Activated naive CD8-positive, alpha-beta T cell treated with anti-CD3 and anti-CD28 coated beads, Interleukin-2, amount 50 U/mL, for 24 hours (primary cell): ENCODE data around the gene SCN2B.
A peak's percentile ranks its signal among the peaks of the same experiment; 100 is the strongest.

Experiments
- ATAC-seq: fragments of 150-1000 bp; cut with Tn5 transposase; one replicate; pipeline ENCODE4 v1.10.0; 2021
- DNase-seq: peaks from one replicate; pipeline ENCODE4 v3.0.0; 2021
- H3K27ac Mint-ChIP-seq: one replicate; pipeline ENCODE4 v1.8.0; 2021; ENCODE audit warnings: mild to moderate bottlenecking, mixed read lengths
- H3K27me3 Mint-ChIP-seq: one replicate; pipeline ENCODE4 v1.8.0; 2021; ENCODE audit warnings: mixed read lengths
- H3K36me3 Mint-ChIP-seq: one replicate; pipeline ENCODE4 v1.8.0; 2021; ENCODE audit warnings: low read depth, mixed read lengths
- H3K4me1 Mint-ChIP-seq: one replicate; pipeline ENCODE4 v1.8.0; 2021; ENCODE audit warnings: mixed read lengths
- H3K4me3 Mint-ChIP-seq: one replicate; pipeline ENCODE4 v1.8.0; 2021; ENCODE audit warnings: mild to moderate bottlenecking, moderate library complexity, mixed read lengths
- H3K9me3 Mint-ChIP-seq: one replicate; pipeline ENCODE4 v1.8.0; 2021; ENCODE audit warnings: mixed read lengths

Gene SCN2B

GRCh38 chr11:118145285-118146227, 30.9 kb downstream of the SCN2B start:
- ATAC-seq (peak; percentile 98), DNase-seq (peak; percentile 96)
- peak overlapping the region; percentile 79 for H3K4me3 Mint-ChIP-seq
- peaks cover 4% of the 10 kb centered on the region for H3K4me1 Mint-ChIP-seq
- no peaks in the 10 kb centered on the region for H3K36me3 Mint-ChIP-seq
- H3K27me3 Mint-ChIP-seq, result peaks cover 60% of the 10 kb centered on the region
- H3K27ac Mint-ChIP-seq, result no peak overlapping the region
- no peaks in the 10 kb centered on the region for H3K9me3 Mint-ChIP-seq

DNA sequence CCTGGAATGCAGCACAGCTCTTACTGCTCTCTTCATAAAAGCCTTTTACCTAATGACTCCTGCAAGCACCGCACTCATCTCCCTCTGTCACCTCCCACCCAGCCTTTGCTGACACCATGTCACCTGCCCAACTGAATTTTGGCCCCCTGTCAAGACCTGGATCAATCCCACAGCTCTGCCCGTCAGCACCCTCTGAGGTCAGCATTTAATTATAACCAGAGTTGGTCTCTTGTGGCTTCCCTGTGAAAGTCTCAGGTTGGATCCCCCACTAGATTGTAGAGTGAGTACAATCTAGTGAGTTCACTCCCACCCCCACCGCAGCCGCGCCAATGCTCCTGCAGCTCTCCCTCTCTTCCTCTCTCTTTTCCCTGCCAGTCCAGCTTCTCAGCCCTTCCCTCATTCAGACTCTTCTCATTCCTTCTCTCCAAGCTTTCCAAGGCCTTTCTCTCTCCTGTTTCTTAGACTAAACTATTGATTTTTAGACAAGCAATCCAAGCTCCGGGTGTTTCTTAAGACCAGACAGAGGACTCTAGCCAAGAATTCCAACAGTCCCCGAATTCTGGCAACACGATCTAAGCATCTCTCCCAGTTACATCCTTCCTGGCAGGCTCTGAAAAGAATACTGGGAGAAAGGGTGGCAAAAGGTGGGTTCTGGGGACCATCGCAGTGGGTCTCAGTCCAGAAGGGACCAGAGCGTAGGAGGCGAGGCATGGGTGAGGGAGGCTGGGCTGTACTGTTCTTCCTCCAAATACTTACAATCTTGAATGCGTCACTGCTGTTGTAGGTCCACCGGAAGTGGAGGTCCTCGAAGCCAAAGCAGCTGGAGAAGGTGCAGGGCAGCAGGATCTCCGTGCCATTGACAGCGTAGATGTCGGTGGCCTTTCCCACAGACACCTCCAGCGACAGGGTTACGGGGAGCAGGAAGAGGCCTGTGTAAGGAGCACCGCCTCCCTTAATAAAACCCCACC, 31.9 kb downstream of the SCN2B start:
- ATAC-seq (no peak), DNase-seq (no peak)
- Mint-ChIP-seq H3K36me3 (no peaks in the 10 kb centered on the region), H3K4me3 (no peak overlapping the region), H3K9me3 (no peaks in the 10 kb centered on the region), H3K27me3 (peaks cover 58% of the 10 kb centered on the region), H3K4me1 (peaks cover 4% of the 10 kb centered on the region), H3K27ac (no peak overlapping the region)

DNA sequence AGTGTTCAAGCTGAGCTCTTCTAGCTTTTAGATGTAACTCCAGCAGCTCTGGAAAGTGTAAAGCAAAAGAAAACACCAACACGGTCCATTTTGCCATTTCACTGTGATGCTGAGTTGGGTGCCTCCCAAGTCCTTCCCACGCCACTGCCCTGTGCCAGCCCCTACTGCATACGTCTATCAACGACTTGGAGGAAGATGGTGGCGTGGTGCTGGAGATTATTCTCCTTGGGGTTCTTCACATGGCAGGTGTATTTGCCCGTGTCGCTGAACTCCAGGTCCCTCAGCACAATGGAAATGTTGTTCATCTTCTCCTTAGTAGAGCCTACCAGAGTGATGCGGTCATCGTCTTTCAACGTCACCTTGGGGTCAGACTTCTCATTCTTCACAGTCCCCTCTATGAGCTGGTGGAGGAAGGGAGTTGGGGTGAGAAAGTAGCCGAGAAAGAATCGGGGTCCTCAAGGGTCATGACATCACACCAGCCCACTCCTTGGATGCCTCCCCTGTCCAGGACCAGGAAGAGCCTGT, 32.7 kb downstream of the SCN2B start:
- no peak overlapping the region for H3K27ac Mint-ChIP-seq
- H3K36me3 Mint-ChIP-seq, result no peaks in the 10 kb centered on the region
- ATAC-seq (no peak), DNase-seq (no peak)
- peaks cover 4% of the 10 kb centered on the region for H3K4me1 Mint-ChIP-seq
- H3K9me3 Mint-ChIP-seq, result no peaks in the 10 kb centered on the region
- no peak overlapping the region for H3K4me3 Mint-ChIP-seq
- peaks cover 61% of the 10 kb centered on the region for H3K27me3 Mint-ChIP-seq

GRCh38 chr11:118142809-118143208, 33.6 kb downstream of the SCN2B start:
- Mint-ChIP-seq H3K36me3 (no peaks in the 10 kb centered on the region), H3K4me1 (peaks cover 4% of the 10 kb centered on the region), H3K27ac (no peak overlapping the region), H3K4me3 (no peak overlapping the region), H3K9me3 (no peaks in the 10 kb centered on the region), H3K27me3 (peaks cover 58% of the 10 kb centered on the region)
- DNase-seq (no peak), ATAC-seq (no peak)

GRCh38 chr11:118142081-118142480, 34.4 kb downstream of the SCN2B start:
- H3K27ac Mint-ChIP-seq, result no peak overlapping the region
- ATAC-seq, result no peak
- no peak overlapping the region for H3K4me3 Mint-ChIP-seq
- peaks cover 4% of the 10 kb centered on the region for H3K4me1 Mint-ChIP-seq
- H3K27me3 Mint-ChIP-seq, result peaks cover 51% of the 10 kb centered on the region
- no peak for DNase-seq
- no peaks in the 10 kb centered on the region for H3K36me3 Mint-ChIP-seq
- no peaks in the 10 kb centered on the region for H3K9me3 Mint-ChIP-seq

DNA sequence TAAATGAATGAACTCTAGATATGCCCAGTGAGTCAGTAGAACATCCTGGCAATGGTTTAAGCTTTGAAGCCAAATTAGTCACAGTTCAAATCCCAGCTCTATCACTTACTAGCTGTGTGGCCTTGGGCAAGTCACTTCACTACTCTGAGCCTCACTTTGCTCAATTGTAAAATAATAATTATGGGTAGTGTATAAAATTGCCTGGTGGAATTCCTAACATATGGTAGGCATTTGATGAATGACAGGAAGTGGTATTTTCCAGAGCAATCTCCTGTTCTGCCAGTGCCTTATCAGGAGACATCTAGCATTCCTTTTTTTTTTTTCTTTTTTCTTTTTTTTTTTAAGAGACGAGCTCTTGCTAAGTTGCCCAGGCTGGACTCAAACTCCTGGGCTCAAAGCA, 36.9 kb downstream of the SCN2B start:
- Mint-ChIP-seq H3K27ac (no peak overlapping the region), H3K4me3 (no peak overlapping the region), H3K4me1 (no peaks in the 10 kb centered on the region), H3K9me3 (no peaks in the 10 kb centered on the region), H3K27me3 (peaks cover 47% of the 10 kb centered on the region), H3K36me3 (no peaks in the 10 kb centered on the region)
- ATAC-seq (no peak), DNase-seq (no peak)

DNA sequence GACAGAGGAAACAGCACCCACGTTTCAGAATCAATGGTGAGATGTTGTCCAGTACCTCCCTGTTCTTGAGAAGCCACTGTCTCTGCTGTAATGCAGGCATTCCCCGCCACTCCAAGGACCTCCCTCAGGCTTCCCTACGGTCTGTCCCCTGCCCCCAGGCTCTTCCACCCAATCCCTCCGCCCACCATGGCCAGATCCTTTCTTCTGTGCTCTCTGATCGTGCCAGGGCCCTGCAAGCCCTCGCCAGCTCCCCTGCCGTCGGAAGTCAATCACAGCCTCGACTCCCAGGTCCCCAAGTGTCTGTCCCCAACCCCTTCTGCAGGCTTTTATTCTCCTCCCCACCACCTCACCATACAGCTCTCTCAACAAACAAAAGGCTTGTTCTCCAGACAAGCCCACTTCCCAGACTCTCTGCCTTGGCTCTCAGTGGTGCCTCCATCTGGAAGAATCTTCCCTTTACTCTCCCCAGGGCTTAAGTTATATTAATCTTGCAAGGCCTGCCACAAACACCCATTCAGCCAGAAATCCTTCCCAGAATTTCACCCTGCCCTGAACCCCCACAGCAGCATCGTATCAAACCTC, 37.5 kb downstream of the SCN2B start:
- DNase-seq (no peak), ATAC-seq (no peak)
- Mint-ChIP-seq H3K27me3 (peaks cover 43% of the 10 kb centered on the region), H3K4me1 (no peaks in the 10 kb centered on the region), H3K36me3 (no peaks in the 10 kb centered on the region), H3K4me3 (no peak overlapping the region), H3K27ac (no peak overlapping the region), H3K9me3 (no peaks in the 10 kb centered on the region)

DNA sequence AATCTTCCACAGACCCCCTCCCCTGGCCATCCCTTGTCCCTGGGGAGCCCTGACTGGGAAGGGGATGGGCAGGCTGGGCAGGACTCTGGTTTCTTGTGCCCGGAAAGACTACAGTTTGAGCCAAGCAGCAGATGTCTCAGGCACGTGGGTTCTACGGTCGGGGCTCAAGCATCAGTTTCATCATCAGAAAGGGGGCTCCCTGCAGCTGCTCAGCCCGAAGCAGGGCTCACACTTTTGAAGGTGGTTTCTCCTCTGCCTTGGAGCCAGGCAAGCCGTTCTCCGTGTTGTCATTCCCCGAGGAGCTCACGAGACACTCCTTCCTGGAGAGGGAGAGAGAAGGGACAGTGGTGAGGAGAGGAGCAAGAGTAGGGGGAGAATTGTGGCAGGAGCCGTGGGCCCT, 39.6 kb downstream of the SCN2B start:
- H3K4me1 Mint-ChIP-seq, result no peaks in the 10 kb centered on the region
- DNase-seq, result no peak
- no peaks in the 10 kb centered on the region for H3K9me3 Mint-ChIP-seq
- no peak overlapping the region for H3K4me3 Mint-ChIP-seq
- no peak overlapping the region for H3K27ac Mint-ChIP-seq
- H3K36me3 Mint-ChIP-seq, result no peaks in the 10 kb centered on the region
- H3K27me3 Mint-ChIP-seq, result peaks cover 29% of the 10 kb centered on the region
- ATAC-seq, result peak; percentile 7

DNA sequence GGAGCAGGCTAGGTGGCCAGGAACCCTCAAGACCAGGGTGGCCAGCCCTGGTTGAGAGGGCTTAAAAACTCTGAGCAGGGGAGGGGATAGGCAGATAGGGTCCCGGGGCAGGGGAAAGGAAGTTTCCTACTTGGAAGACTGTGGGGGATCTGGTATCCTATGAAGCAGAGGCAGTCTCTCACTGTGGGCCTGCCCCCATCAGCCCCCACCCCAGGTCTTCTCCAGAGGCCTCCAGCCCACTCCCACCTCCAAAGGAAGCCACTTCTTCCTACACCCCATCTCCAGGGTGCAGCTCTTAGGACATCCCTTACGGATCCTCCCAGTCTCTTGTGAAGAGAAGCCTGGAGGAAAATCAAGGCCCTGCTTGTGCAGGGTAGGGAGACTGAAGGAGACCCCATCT, 40.1 kb downstream of the SCN2B start:
- H3K9me3 Mint-ChIP-seq, result no peaks in the 10 kb centered on the region
- peaks cover 26% of the 10 kb centered on the region for H3K27me3 Mint-ChIP-seq

GRCh38 chr11:118135796-118136165, 40.7 kb downstream of the SCN2B start:
- no peak for ATAC-seq
- H3K9me3 Mint-ChIP-seq, result no peaks in the 10 kb centered on the region
- H3K27ac Mint-ChIP-seq, result no peak overlapping the region
- DNase-seq, result no peak
- H3K27me3 Mint-ChIP-seq, result peaks cover 24% of the 10 kb centered on the region
- H3K4me3 Mint-ChIP-seq, result no peak overlapping the region
- H3K36me3 Mint-ChIP-seq, result no peaks in the 10 kb centered on the region
- no peaks in the 10 kb centered on the region for H3K4me1 Mint-ChIP-seq

More for the DNA sequence above, 40.1 kb downstream of the SCN2B start:
- H3K4me1 Mint-ChIP-seq, result no peaks in the 10 kb centered on the region
- H3K27ac Mint-ChIP-seq, result no peak overlapping the region
- ATAC-seq (no peak), DNase-seq (no peak)
- no peaks in the 10 kb centered on the region for H3K36me3 Mint-ChIP-seq
- no peak overlapping the region for H3K4me3 Mint-ChIP-seq

- Mint-ChIP-seq H3K4me1 (no peaks in the 10 kb centered on the region), H3K36me3 (no peaks in the 10 kb centered on the region), H3K27me3 (peaks cover 20% of the 10 kb centered on the region), H3K27ac (no peak overlapping the region), H3K4me3 (no peak overlapping the region), H3K9me3 (no peaks in the 10 kb centered on the region)
- ATAC-seq (no peak), DNase-seq (no peak)
These were observed 41.2 kb downstream of the SCN2B start for GRCh38 chr11:118135051-118135795.

DNA sequence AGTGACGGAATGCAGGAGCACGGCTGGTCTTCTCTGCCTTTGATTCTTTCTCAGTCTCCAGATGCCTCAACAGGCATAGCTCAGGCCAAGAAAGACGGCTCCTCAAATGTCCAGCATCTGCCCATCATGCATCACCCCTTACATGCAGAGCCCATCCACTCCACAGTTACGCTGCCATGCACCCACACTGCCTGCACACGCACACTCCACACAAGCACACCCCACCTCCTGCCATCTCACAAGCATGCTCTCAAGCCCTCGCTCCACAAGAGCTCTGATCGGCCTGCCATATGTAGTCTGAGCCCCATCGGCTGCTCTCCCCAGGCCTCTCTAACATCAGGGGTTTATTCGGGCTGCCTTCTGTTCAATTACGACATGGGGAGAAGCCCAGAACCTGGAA, 42.6 kb downstream of the SCN2B start:
- H3K4me3 Mint-ChIP-seq, result no peak overlapping the region
- ATAC-seq (no peak), DNase-seq (no peak)
- H3K27me3 Mint-ChIP-seq, result peaks cover 18% of the 10 kb centered on the region
- H3K4me1 Mint-ChIP-seq, result no peaks in the 10 kb centered on the region
- H3K27ac Mint-ChIP-seq, result no peak overlapping the region
- H3K36me3 Mint-ChIP-seq, result no peaks in the 10 kb centered on the region
- H3K9me3 Mint-ChIP-seq, result no peaks in the 10 kb centered on the region

DNA sequence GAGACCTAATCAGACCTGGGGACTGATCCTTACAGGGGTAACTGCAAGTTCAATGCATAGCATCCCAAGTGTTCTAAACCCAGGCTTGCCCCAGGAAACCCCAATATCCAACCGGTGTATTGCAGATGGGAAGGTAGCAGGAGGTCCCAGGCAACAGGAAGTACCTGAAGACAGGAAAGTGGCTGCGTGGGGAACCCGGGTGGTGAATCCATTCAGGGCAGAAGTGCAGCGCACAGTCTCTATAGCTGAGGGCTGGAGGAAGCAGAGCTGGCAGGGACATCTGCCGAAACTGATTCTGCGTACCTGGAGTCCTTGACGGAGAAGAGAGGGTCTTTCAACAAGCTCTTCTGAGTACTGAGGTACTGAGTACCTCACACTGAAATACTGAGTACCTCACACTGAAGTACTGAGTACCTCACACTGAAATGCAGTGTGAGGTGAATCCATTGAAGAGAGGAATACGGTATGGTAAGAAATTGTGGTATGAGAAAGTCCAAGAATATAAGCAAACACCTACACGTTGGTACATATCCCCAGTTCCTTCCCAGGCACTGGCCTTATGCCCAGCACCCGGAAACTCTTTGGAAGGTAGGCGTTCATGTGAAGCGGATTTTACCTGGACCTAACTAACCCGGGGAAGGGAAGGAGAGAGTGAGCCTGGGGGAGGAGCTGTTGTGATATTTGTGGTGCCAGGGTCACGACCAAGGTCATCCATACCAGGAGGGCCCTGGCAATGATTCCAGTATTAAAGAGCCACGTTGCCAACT, 43.9 kb downstream of the SCN2B start:
- Mint-ChIP-seq H3K27ac (no peak overlapping the region), H3K27me3 (peaks cover 18% of the 10 kb centered on the region), H3K4me1 (no peaks in the 10 kb centered on the region), H3K4me3 (no peak overlapping the region), H3K9me3 (no peaks in the 10 kb centered on the region), H3K36me3 (no peaks in the 10 kb centered on the region)
- no peak for ATAC-seq
- DNase-seq, result no peak
